ENCODE measurements around the gene LHX1. TPM values are rescaled to one million over a fixed set of nuclear protein-coding genes. Genes with fewer than 3 reads are reported as not detected.

The LHX1 gene
- total RNA-seq, 2 donors from 2014 or later = 85.9 to 259 TPM

DNA sequence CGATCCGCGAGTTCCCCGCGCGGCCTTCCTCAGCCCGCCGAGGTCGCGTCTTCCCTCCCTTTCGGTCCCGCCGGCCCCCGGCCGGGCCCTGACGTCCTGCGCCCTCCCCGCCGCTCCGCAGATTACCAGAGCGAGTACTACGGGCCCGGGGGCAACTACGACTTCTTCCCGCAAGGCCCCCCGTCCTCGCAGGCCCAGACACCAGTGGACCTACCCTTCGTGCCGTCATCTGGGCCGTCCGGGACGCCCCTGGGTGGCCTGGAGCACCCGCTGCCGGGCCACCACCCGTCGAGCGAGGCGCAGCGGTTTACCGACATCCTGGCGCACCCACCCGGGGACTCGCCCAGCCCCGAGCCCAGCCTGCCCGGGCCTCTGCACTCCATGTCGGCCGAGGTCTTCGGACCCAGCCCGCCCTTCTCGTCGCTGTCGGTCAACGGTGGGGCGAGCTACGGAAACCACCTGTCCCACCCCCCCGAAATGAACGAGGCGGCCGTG, 5.4 kb downstream of the LHX1 start:
- peaks cover 90% of the 10 kb centered on the region for H3K27me3 ChIP-seq (ENCODE audit: control insufficient read depth, insufficient read depth, low read length, poor library complexity, severe bottlenecking)
- WGBS, 2 experiments (ENCODE audit: insufficient coverage in 1 of 2, insufficient read length in 1 of 2) = 18 to 22% methylated on average over 23 to 59 of the region's 59 CpGs
- Mint-ChIP-seq H3K36me3 (ENCODE audit: low read depth) (peaks cover 46% of the 10 kb centered on the region), H3K27me3 (ENCODE audit: insufficient read depth) (peaks cover 87% of the 10 kb centered on the region), H3K4me1 (peaks cover 50% of the 10 kb centered on the region), H3K27ac (no peak overlapping the region), H3K4me3 (peak overlapping the region; percentile 98), H3K9me3 (no peaks in the 10 kb centered on the region)
- peak; percentile 74 for DNase-seq
- H3K27ac ChIP-seq (ENCODE audit: low read depth, low read length) = no peak overlapping the region
- peak overlapping the region; percentile 99 for H3K4me3 ChIP-seq (ENCODE audit: low read length)
- peaks cover 45% of the 10 kb centered on the region for H3K4me1 ChIP-seq (ENCODE audit: control insufficient read depth, insufficient read depth, low read length)
- H3K9ac ChIP-seq (ENCODE audit: extremely low read depth, low read length, poor library complexity, severe bottlenecking) = peak overlapping the region; percentile 7
- TF ChIP-seq, protein P1, sequence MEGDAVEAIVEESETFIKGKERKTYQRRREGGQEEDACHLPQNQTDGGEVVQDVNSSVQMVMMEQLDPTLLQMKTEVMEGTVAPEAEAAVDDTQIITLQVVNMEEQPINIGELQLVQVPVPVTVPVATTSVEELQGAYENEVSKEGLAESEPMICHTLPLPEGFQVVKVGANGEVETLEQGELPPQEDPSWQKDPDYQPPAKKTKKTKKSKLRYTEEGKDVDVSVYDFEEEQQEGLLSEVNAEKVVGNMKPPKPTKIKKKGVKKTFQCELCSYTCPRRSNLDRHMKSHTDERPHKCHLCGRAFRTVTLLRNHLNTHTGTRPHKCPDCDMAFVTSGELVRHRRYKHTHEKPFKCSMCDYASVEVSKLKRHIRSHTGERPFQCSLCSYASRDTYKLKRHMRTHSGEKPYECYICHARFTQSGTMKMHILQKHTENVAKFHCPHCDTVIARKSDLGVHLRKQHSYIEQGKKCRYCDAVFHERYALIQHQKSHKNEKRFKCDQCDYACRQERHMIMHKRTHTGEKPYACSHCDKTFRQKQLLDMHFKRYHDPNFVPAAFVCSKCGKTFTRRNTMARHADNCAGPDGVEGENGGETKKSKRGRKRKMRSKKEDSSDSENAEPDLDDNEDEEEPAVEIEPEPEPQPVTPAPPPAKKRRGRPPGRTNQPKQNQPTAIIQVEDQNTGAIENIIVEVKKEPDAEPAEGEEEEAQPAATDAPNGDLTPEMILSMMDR (conservative IDR thresholded peaks at IDR 0.05) = no peak
- no peaks in the 10 kb centered on the region for H3K9me3 ChIP-seq (ENCODE audit: control insufficient read depth, low read length)
- peaks cover 44% of the 10 kb centered on the region for H3K36me3 ChIP-seq (ENCODE audit: control insufficient read depth, insufficient read depth, low read length)

DNA sequence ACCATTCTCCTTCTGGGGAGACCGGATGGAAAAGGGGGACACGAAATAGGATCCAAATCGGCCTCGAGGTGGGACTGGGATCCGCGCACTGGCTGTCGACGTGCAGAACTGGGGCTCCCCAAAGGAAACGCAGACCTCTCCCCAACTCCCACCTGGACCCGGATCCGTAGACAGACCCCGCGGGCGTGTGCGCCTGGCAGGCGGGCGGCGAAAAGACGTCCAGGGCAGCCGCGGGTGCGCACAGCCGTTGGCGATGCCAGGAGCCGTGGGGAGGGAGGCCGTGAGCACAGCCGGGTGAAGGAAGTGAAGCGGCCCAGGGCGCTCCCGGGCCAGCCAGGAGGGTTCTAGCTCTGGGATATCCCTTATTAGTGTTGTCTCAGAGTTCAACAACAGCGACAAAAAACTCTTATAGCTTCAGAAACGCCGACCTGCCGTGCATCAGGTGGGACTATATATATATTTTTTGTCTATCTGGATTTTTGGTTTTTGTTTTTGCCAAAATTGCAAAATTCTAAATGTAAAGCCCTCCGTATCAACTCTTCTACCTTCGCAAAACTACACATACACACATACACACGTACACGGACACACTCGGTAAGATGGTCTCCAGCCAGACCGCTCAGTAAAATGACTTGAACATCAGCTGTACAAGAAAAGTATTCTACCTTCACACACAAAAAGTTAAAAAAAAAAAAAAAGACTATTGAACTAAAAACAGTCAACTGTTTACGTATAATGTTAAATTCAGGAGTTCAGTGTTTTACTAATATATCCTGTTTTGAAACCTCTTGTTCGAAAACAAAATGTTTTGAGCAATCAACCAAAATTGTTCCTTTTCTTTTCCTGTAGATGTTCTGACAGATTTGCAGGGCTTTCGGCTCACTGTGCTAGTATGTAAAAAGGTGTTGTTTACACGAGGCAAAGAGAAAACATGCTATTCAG, 6.2 kb downstream of the LHX1 start:
- H3K4me3 Mint-ChIP-seq = peak overlapping the region; percentile 98
- peaks cover 44% of the 10 kb centered on the region for H3K36me3 ChIP-seq (ENCODE audit: control insufficient read depth, insufficient read depth, low read length)
- H3K27ac Mint-ChIP-seq = no peak overlapping the region
- DNase-seq = peak; percentile 81
- H3K27me3 ChIP-seq (ENCODE audit: control insufficient read depth, insufficient read depth, low read length, poor library complexity, severe bottlenecking) = peaks cover 82% of the 10 kb centered on the region
- H3K27me3 Mint-ChIP-seq (ENCODE audit: insufficient read depth) = peaks cover 79% of the 10 kb centered on the region
- H3K4me1 ChIP-seq (ENCODE audit: control insufficient read depth, insufficient read depth, low read length) = peaks cover 46% of the 10 kb centered on the region
- WGBS, 2 experiments (ENCODE audit: insufficient coverage in 1 of 2, insufficient read length in 1 of 2) = 22 to 30% methylated on average over 11 to 44 of the region's 44 CpGs
- peaks cover 39% of the 10 kb centered on the region for H3K36me3 Mint-ChIP-seq (ENCODE audit: low read depth)
- H3K9ac ChIP-seq (ENCODE audit: extremely low read depth, low read length, poor library complexity, severe bottlenecking) = peak overlapping the region; percentile 7
- TF ChIP-seq, protein P1 (conservative IDR thresholded peaks at IDR 0.05) = no peak
- no peak overlapping the region for H3K27ac ChIP-seq (ENCODE audit: low read depth, low read length)
- peak overlapping the region; percentile 99 for H3K4me3 ChIP-seq (ENCODE audit: low read length)
- H3K4me1 Mint-ChIP-seq = peaks cover 59% of the 10 kb centered on the region
- no peaks in the 10 kb centered on the region for H3K9me3 ChIP-seq (ENCODE audit: control insufficient read depth, low read length)
- no peaks in the 10 kb centered on the region for H3K9me3 Mint-ChIP-seq

DNA sequence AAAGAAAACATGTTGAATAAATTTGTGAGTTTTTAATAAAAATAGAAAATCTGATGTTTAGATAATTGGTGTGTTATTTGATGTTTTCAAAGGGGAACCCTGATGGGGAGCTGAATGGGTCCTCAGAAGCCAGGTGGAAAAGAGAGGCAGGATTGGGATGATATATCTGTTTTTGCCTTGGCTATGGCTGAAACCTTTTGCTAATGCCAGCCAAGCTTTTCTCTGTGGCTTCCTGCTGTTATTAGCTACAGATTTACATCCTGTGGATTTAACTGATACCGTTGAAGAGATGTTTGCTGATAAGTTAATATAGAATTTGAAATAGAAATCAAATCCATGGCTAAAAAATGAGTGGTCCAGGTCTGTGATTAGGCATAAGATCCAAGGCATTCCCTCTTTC, 7.3 kb downstream of the LHX1 start:
- peaks cover 71% of the 10 kb centered on the region for H3K27me3 ChIP-seq (ENCODE audit: control insufficient read depth, insufficient read depth, low read length, poor library complexity, severe bottlenecking)
- H3K4me1 Mint-ChIP-seq = peaks cover 60% of the 10 kb centered on the region
- DNase-seq = no peak
- no peak overlapping the region for H3K9ac ChIP-seq (ENCODE audit: extremely low read depth, low read length, poor library complexity, severe bottlenecking)
- peak overlapping the region; percentile 28 for H3K4me3 ChIP-seq (ENCODE audit: low read length)
- H3K36me3 ChIP-seq (ENCODE audit: control insufficient read depth, insufficient read depth, low read length) = peaks cover 34% of the 10 kb centered on the region
- WGBS, 2 experiments (ENCODE audit: insufficient coverage in 1 of 2, insufficient read length in 1 of 2) = 0 to 20% methylated on average over 1 of the region's 1 CpG
- no peaks in the 10 kb centered on the region for H3K9me3 Mint-ChIP-seq
- H3K27me3 Mint-ChIP-seq (ENCODE audit: insufficient read depth) = peaks cover 69% of the 10 kb centered on the region
- H3K36me3 Mint-ChIP-seq (ENCODE audit: low read depth) = peaks cover 29% of the 10 kb centered on the region
- no peak overlapping the region for H3K27ac ChIP-seq (ENCODE audit: low read depth, low read length)
- H3K27ac Mint-ChIP-seq = no peak overlapping the region
- TF ChIP-seq, protein P1 (conservative IDR thresholded peaks at IDR 0.05) = no peak
- H3K4me3 Mint-ChIP-seq = peak overlapping the region; percentile 73
- no peaks in the 10 kb centered on the region for H3K9me3 ChIP-seq (ENCODE audit: control insufficient read depth, low read length)
- H3K4me1 ChIP-seq (ENCODE audit: control insufficient read depth, insufficient read depth, low read length) = peaks cover 46% of the 10 kb centered on the region
